Naive thymus-derived CD8-positive, alpha-beta T cell (primary cell): Measurements from ENCODE around the gene STK11. TPM values are rescaled to one million over a fixed set of nuclear protein-coding genes. Genes with fewer than 3 reads are reported as not detected.

Experiments
- ATAC-seq, 2 donors: fragments of 150-1000 bp; cut with Tn5 transposase in 1 of 2; sonication (Bioruptor Pico), chemical (Tn5 transposase) in 1 of 2; 1 replicate in 1 of 2; 2 replicates in 1 of 2; pipeline ENCODE4 v1.10.0; 2021; ENCODE audit warnings: mild to moderate bottlenecking in 2 of 2, moderate library complexity in 2 of 2
- POLR2A ChIA-PET: fragments of 350-600 bp; sonication (Branson Sonifier 250); formaldehyde crosslinking; loops from one replicate; lab custom pipeline; 2021; ENCODE audit warnings: antibody characterized with exemption; lab: Charles Lee
- DNase-seq, 10 donors: peaks; one replicate each; pipeline versions ENCODE4 v3.0.0 to v3.0.0-alpha.2; 2020 to 2022
- H3K27ac Mint-ChIP-seq, 10 donors: one replicate each; pipeline ENCODE4 v1.8.0; 2020 to 2022; ENCODE audit warnings: mild to moderate bottlenecking in 10 of 10, mixed read lengths in 10 of 10, moderate library complexity in 4 of 10, inconsistent platforms in 1 of 10
- H3K27me3 Mint-ChIP-seq, 5 donors: one replicate each; pipeline ENCODE4 v1.8.0; 2021 to 2022; ENCODE audit warnings: mixed read lengths in 5 of 5
- H3K36me3 Mint-ChIP-seq, 3 donors: one replicate each; pipeline ENCODE4 v1.8.0; 2020 to 2022; ENCODE audit warnings: mixed read lengths in 3 of 3, mild to moderate bottlenecking in 2 of 3, inconsistent platforms in 1 of 3
- H3K4me1 Mint-ChIP-seq, 4 donors: one replicate each; pipeline ENCODE4 v1.8.0; 2021 to 2022; ENCODE audit warnings: mixed read lengths in 4 of 4
- H3K4me3 Mint-ChIP-seq, 10 donors: one replicate each; pipeline ENCODE4 v1.8.0; 2020 to 2022; ENCODE audit warnings: mild to moderate bottlenecking in 10 of 10, mixed read lengths in 10 of 10, moderate library complexity in 6 of 10, inconsistent platforms in 1 of 10
- H3K9me3 Mint-ChIP-seq, 9 donors: one replicate each; pipeline ENCODE4 v1.8.0; 2020 to 2022; ENCODE audit warnings: mixed read lengths in 9 of 9, mild to moderate bottlenecking in 3 of 9, inconsistent platforms in 1 of 9, moderate library complexity in 1 of 9
- polyA plus RNA-seq, 3 donors: library from polyadenylated mRNA; unstranded; fragments of 300-500 nt; fragmentation: Illumina TruSeq; gene quantifications; one replicate each; pipeline ENCODE4 v1.2.3, GENCODE V29; 2021
- total RNA-seq, 8 experiments: library from RNA in 2 of 8; stranded (reverse) in 2 of 8; gene quantifications; one replicate each; pipeline ENCODE4 v1.2.3 and lab custom pipeline; 2021 to 2026

The STK11 gene
- total and polyA plus RNA-seq, 5 experiments from 2014 or later = 12.3 to 96.0 (median 43.9) TPM

DNA sequence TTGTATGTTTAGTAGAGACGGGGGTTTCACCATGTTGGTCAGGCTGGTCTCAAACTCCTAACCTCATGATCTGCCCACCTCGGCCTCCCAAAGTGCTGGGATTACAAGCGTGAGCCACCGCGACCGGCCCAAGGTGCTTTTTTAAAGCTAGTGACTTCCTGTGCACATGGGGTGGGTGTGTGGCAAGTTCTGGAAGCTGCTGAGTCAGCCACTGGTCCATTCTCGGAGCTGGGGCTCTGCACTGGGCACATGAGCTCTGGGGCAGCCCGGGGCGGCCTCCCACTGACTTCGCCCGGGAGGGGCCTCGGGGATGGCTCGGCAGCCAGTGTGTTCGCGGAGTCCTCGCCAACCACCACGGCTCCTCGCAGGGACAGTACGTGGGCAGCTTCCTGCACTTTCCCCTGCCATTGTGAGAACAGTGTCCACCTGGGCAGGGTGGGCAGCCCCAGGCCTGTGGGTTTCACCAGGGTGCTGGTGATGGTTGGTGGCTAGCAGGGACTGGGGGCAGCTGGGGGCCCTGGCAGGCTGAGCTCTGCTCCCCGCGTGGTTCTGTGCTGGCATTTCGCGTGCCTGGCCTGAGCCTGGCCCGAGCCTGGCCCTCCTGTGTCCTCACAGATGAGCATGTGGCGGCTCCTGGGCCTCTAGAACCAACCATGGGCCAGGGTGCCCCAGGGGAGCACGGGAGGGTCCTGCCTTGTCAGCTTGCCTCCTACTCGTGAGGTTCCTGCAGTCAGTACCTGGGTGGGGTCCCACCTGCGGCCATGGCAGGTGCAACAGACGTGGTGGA lies 20.1 kb downstream of the STK11 start:
- H3K36me3 Mint-ChIP-seq = peaks cover 0 to 3% (median 2%) of the 10 kb centered on the region in 3 donors

DNA sequence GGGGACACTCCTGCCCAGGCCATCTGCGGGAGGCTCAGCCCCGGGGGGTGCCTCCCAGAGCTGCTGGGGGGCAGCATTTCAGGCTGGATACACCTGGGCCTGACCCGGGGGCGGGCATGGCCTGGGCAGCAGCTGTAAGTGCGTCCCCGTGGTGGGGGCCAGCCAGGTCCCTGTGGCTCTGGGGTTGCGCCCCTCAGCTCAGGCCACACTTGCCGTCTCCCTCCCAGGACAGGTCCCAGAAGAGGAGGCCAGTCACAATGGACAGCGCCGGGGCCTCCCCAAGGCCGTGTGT lies 20.6 kb downstream of the STK11 start:
- no peak overlapping the region for H3K27ac Mint-ChIP-seq
- no peak for DNase-seq
- ATAC-seq = no peak
- no peaks in the 10 kb centered on the region for H3K27me3 Mint-ChIP-seq
- H3K36me3 Mint-ChIP-seq = peaks cover 0 to 3% (median 0%) of the 10 kb centered on the region in 3 donors
- POLR2A ChIA-PET = no interaction called here
- H3K4me1 Mint-ChIP-seq = no peaks in the 10 kb centered on the region
- no peak overlapping the region for H3K4me3 Mint-ChIP-seq
- no peaks in the 10 kb centered on the region for H3K9me3 Mint-ChIP-seq

More for the DNA sequence above, 20.1 kb downstream of the STK11 start:
- H3K9me3 Mint-ChIP-seq = no peaks in the 10 kb centered on the region
- ATAC-seq = no peak
- no peak overlapping the region for H3K4me3 Mint-ChIP-seq
- POLR2A ChIA-PET = interaction anchor here (0.5 kb wide), 1 partner anchor 31 kb away, joined by 3 read pairs; no protein-coding TSS in a partner anchor
- no peaks in the 10 kb centered on the region for H3K27me3 Mint-ChIP-seq
- H3K27ac Mint-ChIP-seq = no peak overlapping the region
- no peaks in the 10 kb centered on the region for H3K4me1 Mint-ChIP-seq
- DNase-seq = peak in 1 of 10 donors; percentile 3

DNA sequence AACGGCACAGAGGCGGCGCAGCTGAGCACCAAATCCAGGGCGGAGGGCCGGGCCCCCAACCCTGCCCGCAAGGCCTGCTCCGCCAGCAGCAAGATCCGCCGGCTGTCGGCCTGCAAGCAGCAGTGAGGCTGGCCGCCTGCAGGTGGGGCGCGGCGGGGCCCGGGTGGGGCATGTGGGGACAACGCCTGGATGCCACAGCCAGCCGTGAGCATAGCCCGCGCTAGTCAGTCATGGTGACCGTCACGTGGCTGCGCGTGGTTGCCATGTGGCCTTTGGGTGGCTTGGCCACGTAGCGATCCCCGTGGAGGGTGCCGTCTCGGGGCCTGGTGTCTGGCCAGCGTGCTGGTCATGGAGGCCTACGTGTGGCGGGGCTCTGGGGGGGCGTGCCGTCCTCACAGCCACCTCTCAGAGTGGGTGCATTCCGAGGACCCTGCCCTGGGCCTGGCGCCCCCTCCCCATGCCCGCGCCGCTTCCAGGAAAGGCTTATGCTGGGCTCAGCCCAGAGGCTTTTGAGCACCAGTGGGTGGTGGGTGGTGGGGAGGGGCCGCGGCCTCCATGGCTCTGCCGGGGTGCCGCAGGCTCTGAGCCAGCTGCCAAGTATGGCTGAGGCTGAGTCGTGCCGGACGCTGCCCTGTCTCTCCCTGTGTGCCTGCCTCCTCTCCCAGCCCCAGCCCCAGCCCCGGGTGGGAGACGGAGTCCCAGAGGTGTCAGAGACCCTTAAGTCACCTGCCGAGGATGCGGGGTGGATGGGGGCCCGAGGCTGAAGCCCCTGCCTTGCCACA lies 21.1 kb downstream of the STK11 start:
- Mint-ChIP-seq H3K9me3 (no peaks in the 10 kb centered on the region), H3K4me1 (no peaks in the 10 kb centered on the region), H3K27me3 (no peaks in the 10 kb centered on the region), H3K4me3 (no peak overlapping the region), H3K27ac (no peak overlapping the region), H3K36me3 (peaks cover 0 to 3% (median 0%) of the 10 kb centered on the region in 3 donors)
- ATAC-seq (no peak), DNase-seq (no peak)
- POLR2A ChIA-PET = no interaction called here

DNA sequence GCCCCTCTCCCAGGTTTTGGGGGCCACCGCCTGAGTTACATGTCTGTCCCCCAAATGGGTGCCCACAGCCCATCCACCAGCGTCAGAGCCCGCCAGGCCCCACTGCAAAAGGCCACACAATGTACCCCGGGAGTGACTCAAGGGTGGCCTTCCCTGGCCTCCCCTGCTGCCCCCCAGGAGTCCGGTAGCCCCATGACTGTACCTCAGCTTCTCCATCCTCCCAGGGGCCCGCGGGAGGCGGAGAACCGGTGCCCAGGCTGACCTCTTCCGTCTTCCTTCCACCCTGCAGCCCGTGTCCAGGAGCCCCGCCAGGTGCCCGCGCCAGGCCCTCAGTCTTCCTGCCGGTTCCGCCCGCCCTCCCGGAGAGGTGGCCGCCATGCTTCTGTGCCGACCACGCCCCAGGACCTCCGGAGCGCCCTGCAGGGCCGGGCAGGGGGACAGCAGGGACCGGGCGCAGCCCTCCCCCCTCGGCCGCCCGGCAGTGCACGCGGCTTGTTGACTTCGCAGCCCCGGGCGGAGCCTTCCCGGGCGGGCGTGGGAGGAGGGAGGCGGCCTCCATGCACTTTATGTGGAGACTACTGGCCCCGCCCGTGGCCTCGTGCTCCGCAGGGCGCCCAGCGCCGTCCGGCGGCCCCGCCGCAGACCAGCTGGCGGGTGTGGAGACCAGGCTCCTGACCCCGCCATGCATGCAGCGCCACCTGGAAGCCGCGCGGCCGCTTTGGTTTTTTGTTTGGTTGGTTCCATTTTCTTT lies 21.9 kb downstream of the STK11 start:
- ATAC-seq (no peak), DNase-seq (no peak)
- Mint-ChIP-seq H3K27me3 (no peaks in the 10 kb centered on the region), H3K4me1 (no peaks in the 10 kb centered on the region), H3K27ac (no peak overlapping the region), H3K9me3 (no peaks in the 10 kb centered on the region), H3K4me3 (no peak overlapping the region), H3K36me3 (peaks cover 0 to 3% (median 0%) of the 10 kb centered on the region in 3 donors)
- POLR2A ChIA-PET = no interaction called here

DNA sequence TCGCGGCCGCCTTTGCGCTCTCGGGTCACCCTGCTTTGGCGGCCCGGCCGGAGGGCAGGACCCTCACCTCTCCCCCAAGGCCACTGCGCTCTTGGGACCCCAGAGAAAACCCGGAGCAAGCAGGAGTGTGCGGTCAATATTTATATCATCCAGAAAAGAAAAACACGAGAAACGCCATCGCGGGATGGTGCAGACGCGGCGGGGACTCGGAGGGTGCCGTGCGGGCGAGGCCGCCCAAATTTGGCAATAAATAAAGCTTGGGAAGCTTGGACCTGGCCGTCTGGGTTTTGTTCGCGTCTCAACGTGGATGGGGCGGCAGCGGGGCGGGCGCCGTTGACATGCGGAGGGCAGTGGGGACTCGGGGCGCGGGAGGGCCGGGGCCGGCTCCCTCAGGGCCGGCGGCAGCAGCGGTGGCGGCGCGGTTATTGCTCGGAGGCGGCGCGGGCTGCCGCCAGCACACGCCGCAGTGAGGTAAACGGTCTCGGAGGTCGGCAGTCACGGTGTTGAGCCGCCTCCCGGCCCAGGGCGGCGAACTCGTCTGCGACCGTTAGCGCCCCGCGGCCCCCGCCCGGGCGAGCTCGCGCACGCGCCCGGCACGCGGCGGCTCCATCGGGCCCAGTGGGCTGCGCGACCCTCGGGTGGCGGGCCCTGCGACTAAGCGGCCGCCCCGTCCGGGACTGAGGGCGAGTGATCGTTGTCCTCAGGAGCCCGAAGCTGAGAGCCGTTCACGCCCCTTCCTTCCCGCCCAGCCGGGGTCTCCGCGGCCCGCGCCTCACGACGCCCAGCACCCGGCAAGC lies 22.8 kb downstream of the STK11 start:
- POLR2A ChIA-PET = no interaction called here
- Mint-ChIP-seq H3K27me3 (no peaks in the 10 kb centered on the region), H3K4me3 (no peak overlapping the region), H3K27ac (no peak overlapping the region), H3K4me1 (no peaks in the 10 kb centered on the region), H3K9me3 (no peaks in the 10 kb centered on the region), H3K36me3 (peaks cover 0 to 3% (median 0%) of the 10 kb centered on the region in 3 donors)
- DNase-seq (no peak), ATAC-seq (no peak)

DNA sequence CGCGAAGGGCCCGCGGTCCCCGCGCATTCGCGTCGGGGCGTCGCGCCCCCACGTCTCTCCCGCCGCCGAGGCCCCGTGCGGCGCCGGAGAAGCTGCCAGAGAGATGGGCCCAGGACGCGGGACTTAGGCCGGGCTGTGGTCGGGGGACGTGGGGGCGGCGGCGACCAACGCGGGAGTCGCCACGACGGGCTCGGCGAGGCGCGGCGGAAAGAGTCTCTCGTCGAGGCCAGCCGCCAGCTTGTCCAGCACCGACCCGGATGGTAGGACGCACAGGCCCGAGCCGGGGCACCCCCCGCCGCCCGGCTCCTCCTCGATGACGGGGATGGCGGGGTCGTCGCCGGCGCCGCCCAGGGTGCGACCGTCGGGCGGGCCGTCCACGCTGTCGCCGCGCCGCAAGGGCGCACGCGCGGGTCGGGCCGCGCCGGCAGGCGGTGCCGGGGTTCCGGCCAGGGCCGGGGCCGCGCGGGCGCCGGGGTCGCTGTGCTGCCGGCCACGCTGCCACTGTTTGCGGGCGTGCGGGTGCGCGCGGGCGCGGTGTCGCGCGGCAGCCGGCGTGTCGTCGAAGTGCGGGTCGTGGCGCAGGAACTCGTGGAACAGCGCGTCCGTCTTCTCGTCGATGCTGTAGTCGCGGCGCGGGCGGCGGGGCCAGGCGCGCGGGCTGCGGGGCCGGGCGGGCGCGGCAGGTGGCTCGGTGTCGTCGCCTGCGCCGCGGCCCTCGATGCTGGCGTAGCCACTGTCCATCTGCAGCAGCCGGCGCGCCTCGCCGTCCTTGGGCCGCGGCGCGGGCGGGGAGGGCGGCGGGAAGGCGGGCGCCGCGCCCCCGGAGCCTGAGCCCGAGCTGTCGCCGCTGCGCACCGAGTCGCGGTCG lies 23.7 kb downstream of the STK11 start:
- H3K4me1 Mint-ChIP-seq = no peaks in the 10 kb centered on the region
- DNase-seq = no peak
- no peak for ATAC-seq
- no peaks in the 10 kb centered on the region for H3K9me3 Mint-ChIP-seq
- H3K4me3 Mint-ChIP-seq = no peak overlapping the region
- H3K27ac Mint-ChIP-seq = no peak overlapping the region
- H3K27me3 Mint-ChIP-seq = no peaks in the 10 kb centered on the region
- POLR2A ChIA-PET = no interaction called here
- H3K36me3 Mint-ChIP-seq = peaks cover 0 to 3% (median 0%) of the 10 kb centered on the region in 3 donors

DNA sequence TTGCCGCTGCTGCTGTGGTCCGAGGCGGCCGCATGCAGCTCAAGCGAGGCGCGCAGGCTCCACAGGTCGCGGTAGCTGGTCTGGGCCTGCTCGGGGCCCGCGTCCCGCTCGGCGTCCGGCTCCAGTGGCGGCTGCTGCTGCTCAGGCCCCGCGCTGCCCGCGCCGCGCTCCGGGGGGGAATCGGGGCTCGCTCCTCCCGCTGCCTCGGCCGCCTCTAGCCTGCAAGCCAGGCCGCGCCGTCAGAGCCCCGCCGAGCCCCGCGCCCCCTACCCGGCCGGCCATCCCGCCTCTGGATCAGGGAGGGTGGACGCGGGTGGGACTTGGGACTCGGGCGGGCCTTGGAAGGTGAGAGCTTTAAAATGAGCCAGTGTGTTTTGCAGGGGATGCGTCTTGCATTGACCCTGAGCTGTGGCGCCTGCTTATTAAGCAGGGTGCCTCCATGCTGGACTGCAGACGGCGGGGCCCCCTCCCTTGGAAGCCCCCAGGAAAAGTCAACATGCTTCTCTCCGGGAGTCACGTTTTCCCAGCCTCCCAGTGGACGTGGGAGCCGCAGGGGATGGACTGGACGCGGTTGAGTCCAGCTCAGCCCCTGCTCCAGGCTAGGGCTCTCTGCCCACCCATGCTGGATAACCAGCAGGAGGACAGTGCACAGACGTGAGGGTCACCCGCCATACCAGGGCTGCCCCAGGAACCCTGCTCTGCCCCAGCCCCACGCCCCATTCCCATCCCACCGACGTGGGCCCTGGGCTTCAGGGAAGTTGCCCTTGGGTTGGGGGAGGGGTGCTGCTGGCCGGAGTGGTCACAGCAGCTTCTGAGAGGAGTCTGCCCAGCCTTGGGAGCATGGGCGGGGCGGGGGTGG lies 24.6 kb downstream of the STK11 start:
- Mint-ChIP-seq H3K9me3 (no peaks in the 10 kb centered on the region), H3K4me3 (no peak overlapping the region), H3K27ac (no peak overlapping the region), H3K27me3 (peaks cover 0 to under 1% (median 0%) of the 10 kb centered on the region in 5 donors), H3K4me1 (no peaks in the 10 kb centered on the region), H3K36me3 (peaks cover 0 to 3% (median 0%) of the 10 kb centered on the region in 3 donors)
- DNase-seq (no peak), ATAC-seq (no peak)
- POLR2A ChIA-PET = no interaction called here

DNA sequence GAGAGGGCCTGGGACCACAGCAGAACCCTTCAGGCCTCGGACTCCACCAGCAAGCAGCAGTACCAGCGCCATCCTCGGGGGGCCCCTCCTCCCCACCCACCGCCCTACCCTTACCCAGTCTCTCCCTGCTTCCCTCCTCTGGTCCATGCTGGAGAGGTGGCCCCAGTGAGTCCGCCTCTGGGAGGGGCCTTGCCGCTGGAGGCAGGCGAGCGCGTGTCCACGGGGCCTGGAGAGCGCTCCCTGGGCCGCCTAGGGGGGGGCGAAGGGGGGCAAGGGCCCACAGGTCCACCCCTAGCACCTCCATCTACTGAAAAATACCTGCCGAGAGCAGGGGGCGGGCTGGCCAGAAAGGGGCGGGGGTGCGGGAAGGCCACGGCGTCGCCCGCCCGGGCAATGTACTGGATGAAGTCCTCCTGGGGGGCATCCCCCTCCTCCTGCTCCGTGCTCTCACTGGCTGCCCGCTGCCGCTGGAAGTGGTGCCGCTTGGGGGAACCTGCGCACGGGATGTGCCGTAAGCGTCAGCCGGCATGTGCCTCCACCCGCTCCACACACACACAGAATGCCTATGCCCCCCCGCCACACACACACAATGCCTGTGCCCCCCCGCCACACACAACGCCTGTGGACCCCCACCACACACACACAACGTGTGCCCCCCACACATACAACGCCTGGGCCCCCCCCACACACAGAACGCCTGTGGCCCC lies 25.4 kb downstream of the STK11 start:
- POLR2A ChIA-PET = no interaction called here
- no peaks in the 10 kb centered on the region for H3K9me3 Mint-ChIP-seq
- H3K27ac Mint-ChIP-seq = no peak overlapping the region
- H3K4me3 Mint-ChIP-seq = no peak overlapping the region
- no peak for DNase-seq
- peaks cover 0 to 1% (median 0%) of the 10 kb centered on the region in 5 donors for H3K27me3 Mint-ChIP-seq
- peak in 1 of 2 donors; percentile 14 for ATAC-seq
- no peaks in the 10 kb centered on the region for H3K4me1 Mint-ChIP-seq
- H3K36me3 Mint-ChIP-seq = peaks cover 0 to 3% (median 0%) of the 10 kb centered on the region in 3 donors

DNA sequence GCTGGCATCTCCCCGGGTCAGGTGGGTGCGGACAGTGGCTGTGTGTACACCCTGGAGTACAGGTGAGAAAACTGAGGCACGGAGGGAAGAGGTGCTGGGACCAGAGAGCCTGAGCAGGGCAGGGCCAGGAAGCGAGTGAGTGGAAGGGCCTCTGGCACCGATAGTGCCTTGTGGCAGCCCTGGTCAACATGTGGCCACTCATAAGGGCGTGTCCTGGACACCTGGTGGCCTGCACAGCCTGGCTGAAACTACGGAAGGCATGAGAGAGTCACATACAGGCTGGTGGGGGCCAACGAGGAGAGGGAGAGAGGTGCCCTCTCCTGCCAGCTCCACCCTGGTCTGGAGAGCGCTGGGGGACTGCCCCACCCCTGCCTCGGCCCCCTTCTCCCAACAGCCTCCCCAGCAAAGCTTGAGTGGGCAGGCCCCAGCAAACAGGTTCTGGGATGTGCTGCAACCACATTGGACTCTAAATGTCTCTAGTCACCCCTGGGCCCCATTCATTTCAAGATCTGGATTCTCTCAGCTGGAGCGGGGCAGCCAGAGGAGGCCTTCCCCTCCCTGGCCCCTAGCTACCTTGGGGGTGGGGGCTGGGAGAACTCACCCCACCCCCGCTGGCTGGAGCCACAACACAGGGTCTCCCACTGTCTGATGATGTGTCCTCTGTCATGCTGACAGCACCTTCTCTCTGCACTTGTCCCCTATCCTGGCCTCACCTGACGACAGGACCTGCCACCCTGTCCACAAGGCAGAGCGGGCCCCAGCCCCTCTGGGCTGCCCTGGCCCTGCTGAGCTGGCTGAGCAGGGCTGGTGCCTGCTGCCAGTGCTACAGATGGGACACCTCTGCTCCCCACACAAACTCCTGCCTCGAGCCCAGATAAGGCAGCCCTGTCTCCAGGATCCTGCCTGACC lies 26.4 kb downstream of the STK11 start:
- Mint-ChIP-seq H3K4me3 (no peak overlapping the region), H3K9me3 (no peaks in the 10 kb centered on the region), H3K4me1 (no peaks in the 10 kb centered on the region), H3K27ac (peak overlapping the region in 6 of 10 donors; percentile 4 to 68 (median 40)), H3K36me3 (peaks cover 0 to 3% (median 0%) of the 10 kb centered on the region in 3 donors), H3K27me3 (peaks cover 0 to 1% (median 0%) of the 10 kb centered on the region in 5 donors)
- no peak for DNase-seq
- no peak for ATAC-seq
- POLR2A ChIA-PET = no interaction called here

DNA sequence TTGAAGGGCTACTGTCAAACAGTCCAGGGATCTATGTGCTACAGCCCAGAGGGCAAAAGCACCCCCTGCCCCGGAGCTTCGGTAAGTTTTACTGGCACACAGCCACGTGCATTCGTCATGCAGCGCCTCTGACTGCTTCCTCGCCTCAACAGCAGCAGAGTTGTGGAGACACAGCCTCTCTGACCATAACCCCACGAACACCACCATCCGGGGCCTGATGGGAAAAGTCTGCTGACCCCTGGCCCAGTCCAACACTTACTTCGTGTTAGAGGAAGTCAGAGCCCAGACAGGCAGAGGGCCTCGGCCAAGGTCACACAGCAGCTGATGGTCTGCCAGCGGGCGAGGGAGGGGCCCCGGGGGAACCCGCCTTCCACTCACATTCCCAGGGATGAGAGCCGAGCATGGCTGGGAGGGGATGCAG lies 27.1 kb downstream of the STK11 start:
- Mint-ChIP-seq H3K36me3 (no peaks in the 10 kb centered on the region), H3K27me3 (peaks cover 0 to 1% (median 0%) of the 10 kb centered on the region in 5 donors), H3K9me3 (no peaks in the 10 kb centered on the region), H3K27ac (peak overlapping the region in 2 of 10 donors; percentile 37 to 61), H3K4me3 (no peak overlapping the region), H3K4me1 (no peaks in the 10 kb centered on the region)
- DNase-seq (no peak), ATAC-seq (no peak)
- POLR2A ChIA-PET = no interaction called here
